ENCODE measurements around the gene COL28A1. TPM values are rescaled to one million over a fixed set of nuclear protein-coding genes. Genes with fewer than 3 reads are reported as not detected.

Gene COL28A1
- polyA plus RNA-seq, 3 donors, result not detected

- Histone ChIP-seq H3K9ac (ENCODE audit: insufficient read depth, low read length, poor library complexity, severe bottlenecking) (no peak overlapping the region), H4K20me1 (ENCODE audit: insufficient read depth, low read length) (no peaks in the 10 kb centered on the region), H3K9me3 (replicated peaks in 1 of 2; ENCODE audit: control insufficient read depth in 1 of 2, insufficient read depth in 1 of 2, low read length in 2 of 2) (no peaks in the 10 kb centered on the region), H3K4me1 (ENCODE audit: control insufficient read depth in 1 of 2, insufficient read depth in 2 of 2, low read length in 2 of 2) (peaks cover 25 to 42% of the 10 kb centered on the region in 2 donors), H3K27ac (ENCODE audit: low read depth in 1 of 2, low read length in 2 of 2) (no peak overlapping the region), H3K27me3 (ENCODE audit: control insufficient read depth in 2 of 2, insufficient read depth in 2 of 2, low read length in 2 of 2) (no peaks in the 10 kb centered on the region), H3K4me2 (replicated peaks; ENCODE audit: extremely low read depth, low read length, poor library complexity, severe bottlenecking) (no peak overlapping the region), H3K36me3 (replicated peaks in 1 of 2; ENCODE audit: control insufficient read depth in 1 of 2, insufficient read depth in 2 of 2, low read length in 2 of 2) (no peaks in the 10 kb centered on the region), H3K79me2 (ENCODE audit: insufficient read depth, low read length) (peaks cover 22% of the 10 kb centered on the region), H3K4me3 (replicated peaks in 1 of 3; ENCODE audit: low read depth in 2 of 3, low read length in 3 of 3) (no peak overlapping the region), H2AFZ (ENCODE audit: insufficient read depth, low read depth, low read length, poor library complexity, severe bottlenecking) (no peak overlapping the region)
- DNase-seq, result peak; percentile 37 to 80 (median 62)
- Mint-ChIP-seq H3K4me1 (peaks cover 20% of the 10 kb centered on the region), H3K4me3 (no peak overlapping the region), H3K27me3 (ENCODE audit: low read depth in 3 of 3) (no peaks in the 10 kb centered on the region), H3K36me3 (peaks cover 0 to under 1% of the 10 kb centered on the region in 2 donors), H3K9me3 (peaks cover 0 to 12% (median 2%) of the 10 kb centered on the region in 7 donors), H3K27ac (no peak overlapping the region)
- WGBS (ENCODE audit: insufficient coverage), result 85% methylated on average over 3 of the region's 3 CpGs
- no peak for TF ChIP-seq CTCF (IDR thresholded peaks at IDR 0.05)
- intact Hi-C loops (cut with micrococcal nuclease), result loop anchor here (10.0 kb wide), 4 partner anchors 80 to 400 kb away; partner anchors contain the start of genes UMAD1 (in 2 of the 2), C1GALT1 (in 1 of the 2) and GLCCI1 (in 1 of the 2)
Measured at GRCh38 chr7:7564323-7564780, 28.7 kb upstream of the COL28A1 start.

- intact Hi-C loops (cut with micrococcal nuclease), result loop anchor here (10.0 kb wide), 4 partner anchors 81 to 401 kb away; partner anchors contain the start of genes UMAD1 (in 2 of the 2), C1GALT1 (in 1 of the 2) and GLCCI1 (in 1 of the 2)
- H3K27ac Mint-ChIP-seq, result no peak overlapping the region
- peaks cover 18% of the 10 kb centered on the region for H3K79me2 ChIP-seq (ENCODE audit: insufficient read depth, low read length)
- H3K9me3 Mint-ChIP-seq, result peaks cover 0 to 15% (median 7%) of the 10 kb centered on the region in 7 donors
- peaks cover 14% of the 10 kb centered on the region for H3K4me1 Mint-ChIP-seq
- H3K9me3 ChIP-seq (replicated peaks in 1 of 2; ENCODE audit: control insufficient read depth in 1 of 2, insufficient read depth in 1 of 2, low read length in 2 of 2), result no peaks in the 10 kb centered on the region
- H3K4me3 ChIP-seq (replicated peaks in 1 of 3; ENCODE audit: low read depth in 2 of 3, low read length in 3 of 3), result no peak overlapping the region
- no peaks in the 10 kb centered on the region for H3K27me3 ChIP-seq (ENCODE audit: control insufficient read depth in 2 of 2, insufficient read depth in 2 of 2, low read length in 2 of 2)
- no peaks in the 10 kb centered on the region for H4K20me1 ChIP-seq (ENCODE audit: insufficient read depth, low read length)
- no peak for TF ChIP-seq CTCF (IDR thresholded peaks at IDR 0.05)
- no peaks in the 10 kb centered on the region for H3K27me3 Mint-ChIP-seq (ENCODE audit: low read depth in 3 of 3)
- no peak overlapping the region for H3K9ac ChIP-seq (ENCODE audit: insufficient read depth, low read length, poor library complexity, severe bottlenecking)
- no peak for DNase-seq
- no peak overlapping the region for H3K27ac ChIP-seq (ENCODE audit: low read depth in 1 of 2, low read length in 2 of 2)
- H3K36me3 ChIP-seq (replicated peaks in 1 of 2; ENCODE audit: control insufficient read depth in 1 of 2, insufficient read depth in 2 of 2, low read length in 2 of 2), result no peaks in the 10 kb centered on the region
- H3K4me2 ChIP-seq (replicated peaks; ENCODE audit: extremely low read depth, low read length, poor library complexity, severe bottlenecking), result no peak overlapping the region
- H2AFZ ChIP-seq (ENCODE audit: insufficient read depth, low read depth, low read length, poor library complexity, severe bottlenecking), result no peak overlapping the region
- no peak overlapping the region for H3K4me3 Mint-ChIP-seq
- H3K4me1 ChIP-seq (ENCODE audit: control insufficient read depth in 1 of 2, insufficient read depth in 2 of 2, low read length in 2 of 2), result peaks cover 20 to 37% of the 10 kb centered on the region in 2 donors
- no peaks in the 10 kb centered on the region for H3K36me3 Mint-ChIP-seq
Measured at GRCh38 chr7:7563813-7564212, 28.1 kb upstream of the COL28A1 start.
